ENCODE data around the gene TOM1L1. TPM values are rescaled to one million over a fixed set of nuclear protein-coding genes. Genes with fewer than 3 reads are reported as not detected.
A peak's percentile ranks its signal among the peaks of the same experiment; 100 is the strongest.

Gene TOM1L1
- total RNA-seq, 1 experiment from 2014 or later: 25.9 TPM

DNA sequence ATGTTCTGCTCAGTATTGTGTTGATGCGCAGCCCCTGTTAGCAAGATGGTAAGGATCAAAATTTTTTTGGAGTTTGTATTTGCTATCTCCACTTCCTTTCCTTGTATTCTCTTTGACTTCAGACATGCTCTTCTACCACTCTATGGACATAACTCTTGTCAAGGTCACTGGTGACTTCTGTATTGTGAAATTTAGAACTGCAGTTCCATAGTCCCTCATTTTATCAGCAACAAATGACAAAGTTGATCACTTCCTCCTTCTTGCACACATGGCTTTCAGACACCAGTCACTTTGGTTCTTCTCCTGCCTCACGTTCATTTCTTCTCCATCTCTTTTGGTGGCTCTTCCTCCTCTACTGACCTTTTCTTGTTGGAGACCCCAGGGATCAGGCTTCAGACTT, 46.7 kb downstream of the TOM1L1 start:
- no peak for DNase-seq (ENCODE audit: low spot score)

DNA sequence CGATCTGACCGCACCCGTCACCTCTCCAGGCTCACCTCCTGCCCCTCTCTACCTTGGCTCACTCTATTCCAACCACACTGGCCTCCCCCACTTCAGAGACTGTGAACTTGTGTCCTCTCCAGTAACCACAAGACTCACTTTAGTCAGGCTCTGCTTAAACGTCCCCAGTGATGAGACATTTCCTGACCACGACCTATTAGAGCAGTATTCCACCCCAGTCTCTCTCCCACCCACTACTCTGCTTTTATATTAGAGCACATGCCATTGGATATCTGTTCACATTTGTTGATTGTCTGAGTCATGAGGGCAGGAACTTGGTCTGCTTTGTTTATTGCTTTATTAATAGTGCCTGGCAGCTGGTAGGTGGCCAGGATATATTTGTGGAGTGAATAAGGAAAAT, 47.7 kb downstream of the TOM1L1 start:
- DNase-seq (ENCODE audit: low spot score): no peak

DNA sequence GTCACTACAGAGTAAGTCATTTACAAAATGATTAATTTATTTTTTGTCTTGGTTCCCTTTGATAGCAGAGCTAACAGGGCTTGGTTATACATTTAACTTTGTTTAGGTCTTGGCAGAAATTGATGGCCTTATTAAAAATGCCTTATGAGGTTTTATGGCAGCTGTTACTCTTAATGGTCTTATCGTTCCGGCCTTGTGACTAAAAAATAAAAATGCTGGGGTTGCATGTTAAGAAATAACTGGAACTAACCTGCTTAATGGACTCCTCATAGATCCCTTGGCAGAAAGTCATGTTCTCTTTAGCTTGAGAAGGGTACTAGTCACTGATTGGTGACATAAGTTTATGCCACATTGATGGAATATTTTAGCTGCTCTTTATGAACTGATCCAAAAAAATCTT, 49.5 kb downstream of the TOM1L1 start:
- DNase-seq (ENCODE audit: low spot score): no peak

DNA sequence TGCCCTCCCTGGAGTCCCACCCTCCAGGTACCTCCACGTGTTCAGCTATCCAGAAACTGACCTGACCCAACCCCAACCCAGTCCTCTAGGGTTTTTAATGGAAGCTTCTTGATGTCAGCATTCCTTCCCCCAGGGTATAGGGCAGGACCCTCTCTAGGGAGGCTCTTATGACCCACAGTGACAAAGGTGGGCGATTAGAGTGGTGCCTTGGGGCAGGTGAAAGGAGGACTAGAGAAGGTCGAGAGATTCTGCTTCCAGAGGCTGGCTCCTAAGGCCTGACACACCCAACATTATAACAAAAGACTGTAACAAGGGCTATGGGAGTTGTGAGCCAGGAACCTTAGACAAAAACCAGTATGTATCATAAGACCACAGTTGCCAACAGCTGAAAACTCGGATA, 50.6 kb downstream of the TOM1L1 start:
- no peak for DNase-seq (ENCODE audit: low spot score)

DNA sequence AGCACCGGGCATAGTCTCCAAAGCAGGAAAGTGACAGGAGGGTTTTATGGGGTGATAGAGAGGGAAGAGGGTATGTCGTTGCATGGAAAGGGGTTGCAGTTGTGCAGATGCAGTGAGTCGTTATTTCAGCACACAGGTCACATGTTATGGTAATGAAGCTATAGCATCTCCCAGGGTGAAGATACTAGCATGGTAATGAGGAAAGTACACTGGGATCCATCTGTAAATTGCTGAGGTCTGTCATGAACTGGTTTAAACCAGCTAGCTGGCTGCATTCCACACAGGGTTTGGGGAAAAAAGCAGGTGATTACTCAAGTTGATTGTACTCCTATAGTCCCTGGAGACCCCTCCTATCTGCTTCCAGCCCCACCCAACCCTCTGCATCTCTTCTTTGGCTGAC, 56.1 kb downstream of the TOM1L1 start:
- DNase-seq (ENCODE audit: low spot score): no peak

DNA sequence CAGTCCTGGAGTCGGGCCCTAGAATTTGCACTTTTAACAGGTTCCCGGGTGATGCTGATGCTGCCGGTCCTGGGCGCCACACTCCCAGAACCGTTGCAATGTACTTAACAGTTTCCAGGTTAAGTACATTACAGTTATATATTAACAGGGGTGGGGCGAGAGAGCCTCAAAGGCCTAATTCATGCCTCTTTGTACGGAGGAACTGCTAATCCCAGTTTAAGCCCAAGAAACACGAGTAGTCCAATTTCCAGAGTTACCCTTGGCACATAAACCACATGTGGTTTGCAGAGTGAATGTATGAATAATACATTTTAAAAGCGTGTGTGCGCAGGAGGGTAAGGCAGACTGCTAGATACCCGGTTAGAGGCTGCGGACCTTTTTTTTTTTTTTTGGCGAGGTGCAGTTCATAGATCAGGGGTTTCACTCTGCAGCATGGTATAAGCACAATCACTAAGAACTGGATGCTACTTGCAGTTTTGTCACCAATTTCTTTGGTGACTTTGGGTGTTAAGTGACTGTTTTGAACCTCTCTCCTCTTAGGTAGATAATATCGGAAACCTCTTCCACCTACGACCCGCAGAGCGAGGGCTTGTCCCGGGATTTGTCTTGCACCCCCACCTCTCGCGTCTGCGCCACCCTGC, 67.1 kb downstream of the TOM1L1 start:
- DNase-seq (ENCODE audit: low spot score): peak; percentile 79

DNA sequence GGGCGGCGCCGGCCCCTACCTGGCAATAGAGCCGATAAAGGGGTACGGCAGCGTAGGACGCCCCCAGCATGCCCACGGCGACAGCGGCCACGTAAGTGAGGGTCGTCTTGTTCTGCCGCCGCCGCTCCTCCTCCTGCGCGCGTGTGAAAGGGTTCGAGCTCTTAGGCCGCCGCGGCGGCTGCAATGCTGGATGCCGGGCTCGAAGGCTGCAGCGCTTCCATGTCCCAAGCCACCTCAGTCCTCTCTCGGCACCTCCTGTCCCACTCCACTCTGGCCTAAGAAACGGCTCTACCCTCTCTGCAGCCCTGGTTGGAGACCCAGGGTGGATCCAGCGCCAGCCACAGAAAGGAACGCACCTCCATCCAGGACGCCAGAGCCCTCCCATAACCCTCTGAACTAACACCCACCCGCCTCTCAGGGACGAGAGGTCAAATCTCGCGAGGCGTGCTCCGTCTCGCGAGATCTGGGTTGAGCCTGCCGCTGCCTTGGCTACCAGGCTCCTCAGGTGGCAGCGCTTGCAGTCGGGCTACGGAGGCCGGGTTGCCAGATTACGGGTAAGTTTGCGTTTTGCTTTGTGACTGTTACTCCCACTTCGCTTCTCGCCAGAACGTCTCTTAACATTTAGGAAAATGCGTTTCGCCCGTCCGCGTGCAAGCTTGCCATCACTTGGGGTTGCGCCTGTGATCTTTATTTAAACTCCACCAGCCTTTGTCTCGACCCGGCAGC, 67.8 kb downstream of the TOM1L1 start, which contains the start of the genes COX11 and STXBP4:
COX11 (minus strand) TSS at position 393 of the 726 bp plus-strand sequence; CDS start at position 385, 8 bp downstream.
STXBP4 (plus strand) TSS at position 504 of the 726 bp plus-strand sequence. CDS start 17,455 bp downstream, outside the sequence.
- peak; percentile 99 for DNase-seq (ENCODE audit: low spot score)

DNA sequence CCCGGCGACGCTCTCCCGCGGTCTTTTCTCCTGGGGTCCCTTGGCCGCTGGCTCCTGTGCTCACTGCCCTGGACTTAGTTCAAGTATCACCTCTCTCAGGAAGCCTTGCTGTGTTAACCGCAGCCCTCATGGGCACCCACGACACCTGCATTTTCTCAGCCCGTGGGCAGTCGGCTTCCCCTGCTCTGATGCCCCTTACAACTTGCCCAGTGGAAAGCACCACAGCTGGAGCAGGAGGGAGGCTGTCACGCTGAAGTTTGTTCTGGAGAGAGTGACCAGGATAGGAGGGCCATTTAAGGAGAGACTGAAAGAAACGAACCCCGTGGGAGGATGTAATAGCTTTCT, 68.3 kb downstream of the TOM1L1 start:
- DNase-seq (ENCODE audit: low spot score): no peak

DNA sequence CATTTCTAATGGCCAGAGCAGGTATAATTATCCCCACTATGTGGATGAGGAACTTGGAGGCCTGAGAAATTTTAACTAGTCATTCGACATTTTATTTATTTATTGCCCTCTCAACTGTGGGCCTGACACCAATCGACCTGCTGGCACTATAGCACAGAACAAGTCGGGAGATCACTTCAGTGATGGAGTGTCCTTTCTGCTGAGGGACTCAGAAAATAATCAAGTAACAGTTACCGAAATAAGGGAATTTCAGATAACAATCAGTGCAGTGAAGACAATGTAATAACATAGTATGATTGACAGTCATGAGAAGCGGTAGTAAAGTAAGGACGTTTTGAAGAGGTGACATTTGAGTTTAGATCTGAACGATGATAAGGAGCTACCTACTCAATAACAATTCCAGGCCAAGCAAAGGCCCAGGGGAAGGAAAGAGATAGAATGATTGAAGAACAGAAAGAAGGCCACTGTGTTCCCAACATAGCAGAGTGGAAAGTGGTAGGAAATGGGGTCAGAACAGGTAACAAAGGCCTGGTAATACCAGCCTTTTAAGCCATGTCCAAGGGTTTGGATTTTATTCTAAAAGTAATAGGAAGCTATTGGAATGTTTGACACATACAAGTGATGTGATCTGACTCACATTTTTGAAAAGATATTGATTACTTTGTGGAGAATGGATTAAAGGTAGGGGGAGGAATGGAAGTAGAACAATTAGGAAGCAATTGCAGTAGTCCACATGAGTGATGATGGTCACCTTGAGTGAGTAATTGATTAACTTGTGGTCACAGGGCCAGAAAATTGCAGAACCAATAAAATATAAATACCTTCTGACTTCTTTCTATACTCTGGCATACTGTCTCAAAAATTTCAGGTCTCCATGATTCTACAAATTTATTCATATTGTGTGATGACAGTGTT, 69.3 kb downstream of the TOM1L1 start:
- DNase-seq (ENCODE audit: low spot score): peak; percentile 5

DNA sequence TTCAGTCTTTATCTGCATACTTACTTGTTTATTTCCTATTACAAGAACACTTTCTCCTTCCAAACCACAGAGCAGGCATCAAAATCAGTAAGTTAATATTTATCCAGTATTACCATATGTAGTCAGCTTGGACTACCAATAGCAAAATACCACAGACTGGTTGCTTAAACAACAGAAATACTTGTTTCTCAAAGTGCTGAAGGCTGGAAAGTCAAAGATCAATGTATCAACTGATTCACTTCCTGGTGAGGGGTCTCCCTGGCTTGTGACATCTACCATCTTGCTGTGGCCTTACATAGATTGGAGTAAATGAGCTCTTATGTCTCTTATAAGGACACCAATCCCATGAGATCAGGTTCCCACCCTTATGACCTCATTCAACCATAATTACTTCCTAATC, 70.5 kb downstream of the TOM1L1 start:
- no peak for DNase-seq (ENCODE audit: low spot score)

DNA sequence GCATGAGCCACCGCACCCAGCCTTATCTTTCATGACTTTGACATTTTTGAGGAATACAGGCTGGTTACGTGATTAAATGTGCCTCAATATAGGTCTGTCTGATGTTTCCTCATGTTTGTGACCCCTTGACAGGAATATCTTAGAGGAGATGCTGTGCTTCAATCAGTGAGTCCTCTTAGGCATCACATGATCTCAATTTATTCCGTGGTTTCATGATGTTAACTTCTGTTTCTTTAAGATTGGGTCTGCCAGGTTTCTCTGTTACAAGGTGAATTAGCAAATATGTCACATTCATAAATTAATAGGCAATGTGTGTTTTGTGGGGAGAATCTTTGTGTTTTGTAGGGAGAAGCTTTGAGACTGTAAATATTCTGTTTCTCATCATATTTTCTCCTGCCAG, 71.2 kb downstream of the TOM1L1 start:
- DNase-seq (ENCODE audit: low spot score): no peak

DNA sequence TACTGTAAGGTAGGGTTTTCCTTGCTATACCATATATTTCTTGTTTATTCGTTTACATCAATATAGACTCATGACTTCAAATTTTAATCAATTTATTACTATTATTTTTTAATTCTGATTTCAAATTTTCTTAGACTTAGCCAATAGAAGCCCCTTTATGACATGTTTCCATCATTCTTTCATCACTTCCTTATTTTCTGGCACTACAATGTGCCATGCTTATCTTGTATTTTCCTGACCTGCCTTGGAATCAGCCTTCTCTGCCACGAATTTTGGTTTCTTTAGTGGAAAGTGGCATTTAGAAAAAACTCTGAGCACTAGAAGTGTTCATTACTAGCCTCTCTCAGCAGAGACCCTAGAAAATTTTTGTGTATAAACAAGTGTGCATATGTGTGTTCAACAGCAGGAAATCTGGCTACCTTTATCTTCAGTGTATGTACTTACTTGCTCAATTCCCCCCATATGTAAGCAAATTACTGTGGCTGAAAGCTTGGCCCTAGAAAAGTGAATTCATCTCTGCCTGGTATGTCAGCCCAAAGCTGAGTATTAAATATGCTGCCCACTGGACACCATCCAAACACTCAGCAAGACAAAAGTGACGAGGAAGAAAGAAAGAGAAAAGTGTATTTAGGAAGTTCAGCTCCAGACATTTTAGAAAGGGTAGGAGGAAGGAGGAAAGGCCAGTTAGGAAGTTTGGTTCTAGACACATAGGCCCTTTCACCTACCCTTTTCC, 71.9 kb downstream of the TOM1L1 start:
- DNase-seq (ENCODE audit: low spot score): no peak

DNA sequence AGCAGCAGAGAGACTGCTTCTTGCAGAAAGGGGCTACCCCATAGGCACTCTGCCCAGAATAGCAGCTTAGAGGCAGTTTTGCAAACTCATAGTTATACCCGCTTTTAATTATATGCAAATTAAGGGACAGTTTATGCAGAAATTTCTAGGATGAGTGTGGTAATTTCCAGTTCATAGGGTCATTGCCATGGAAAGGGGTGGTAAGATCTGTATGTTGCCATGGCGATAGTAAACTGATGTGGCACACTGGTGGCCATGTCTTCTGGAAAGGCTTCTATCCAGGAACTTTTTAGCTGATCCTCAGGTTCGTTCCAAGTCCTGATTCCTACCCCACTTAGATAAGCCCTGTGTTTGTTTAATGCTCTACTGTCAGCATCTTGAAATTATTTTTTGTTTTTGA, 74.1 kb downstream of the TOM1L1 start:
- DNase-seq (ENCODE audit: low spot score): no peak

DNA sequence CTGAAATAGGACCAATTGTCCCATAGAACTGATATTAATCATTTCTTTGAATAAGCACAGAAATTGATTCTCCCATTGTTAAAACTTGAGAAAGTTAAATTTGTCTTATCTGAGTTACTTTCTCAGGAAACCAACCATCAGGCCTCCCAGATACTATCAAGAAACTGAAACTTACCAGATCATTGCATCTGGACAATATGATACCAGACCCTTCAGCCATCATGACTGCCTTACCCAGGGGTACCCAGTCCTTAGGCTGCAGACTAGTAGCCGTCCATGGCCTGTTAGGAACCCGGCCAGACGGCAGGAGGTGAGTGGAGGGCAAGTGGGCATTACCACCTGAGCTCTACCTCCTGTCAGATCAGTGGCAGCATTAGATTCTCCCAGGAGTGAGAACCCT, 75.7 kb downstream of the TOM1L1 start:
- no peak for DNase-seq (ENCODE audit: low spot score)

DNA sequence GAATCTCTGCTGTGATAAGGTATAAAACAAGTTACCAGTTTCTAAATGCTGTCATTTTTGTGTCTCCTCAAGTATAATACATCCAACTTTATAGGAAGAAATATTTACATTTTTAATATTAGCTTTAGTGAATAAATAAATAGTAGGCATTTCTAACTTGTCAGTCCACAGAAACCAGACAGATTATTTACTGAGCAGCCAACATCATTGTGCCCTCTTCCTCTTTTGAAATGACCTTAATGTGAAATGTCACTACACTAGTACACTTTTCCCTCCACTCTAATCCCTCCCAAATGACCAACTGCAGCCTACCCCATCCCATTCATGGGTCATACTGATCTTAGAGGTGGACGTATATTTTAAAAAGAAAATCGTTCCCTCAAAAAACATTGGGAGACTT, 77.1 kb downstream of the TOM1L1 start:
- DNase-seq (ENCODE audit: low spot score): no peak

DNA sequence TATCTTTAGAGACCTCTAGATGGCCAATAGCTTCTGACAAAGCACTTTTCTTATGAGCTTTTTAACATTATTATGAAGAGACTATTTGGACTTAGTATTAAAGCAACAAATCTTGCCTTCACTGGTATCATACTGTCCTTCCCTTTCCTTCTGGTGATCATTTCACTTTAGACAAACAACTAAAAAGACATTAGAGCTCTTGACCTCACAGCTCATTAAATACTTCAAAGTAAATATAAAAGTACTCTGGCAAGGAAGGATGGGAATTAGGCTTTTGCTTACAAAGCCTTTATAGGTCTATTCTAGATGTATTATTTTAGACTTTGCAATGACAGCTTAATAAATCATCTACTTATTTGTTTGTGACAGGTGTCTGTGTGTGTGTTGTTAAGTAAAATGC, 79.0 kb downstream of the TOM1L1 start:
- DNase-seq (ENCODE audit: low spot score): no peak

DNA sequence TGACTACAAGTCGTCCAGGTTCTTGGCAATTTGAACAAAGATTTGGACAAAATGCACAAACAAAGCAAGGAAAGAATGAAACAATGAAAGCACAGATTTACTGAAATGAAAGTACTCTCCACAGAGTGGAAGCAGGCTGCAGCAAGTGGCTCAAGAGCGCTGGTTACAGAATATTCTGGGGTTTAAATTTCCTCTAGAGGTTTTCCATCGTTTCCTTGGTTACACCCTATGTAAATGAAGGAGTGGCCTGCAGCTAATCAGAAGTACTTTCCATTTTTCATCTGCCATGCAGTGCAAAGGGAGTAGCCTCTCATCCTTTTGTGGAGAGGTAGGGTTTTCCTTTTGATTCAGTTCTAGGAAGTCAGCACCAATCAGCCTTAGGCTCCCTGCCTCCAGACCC, 79.7 kb downstream of the TOM1L1 start:
- DNase-seq (ENCODE audit: low spot score): no peak

DNA sequence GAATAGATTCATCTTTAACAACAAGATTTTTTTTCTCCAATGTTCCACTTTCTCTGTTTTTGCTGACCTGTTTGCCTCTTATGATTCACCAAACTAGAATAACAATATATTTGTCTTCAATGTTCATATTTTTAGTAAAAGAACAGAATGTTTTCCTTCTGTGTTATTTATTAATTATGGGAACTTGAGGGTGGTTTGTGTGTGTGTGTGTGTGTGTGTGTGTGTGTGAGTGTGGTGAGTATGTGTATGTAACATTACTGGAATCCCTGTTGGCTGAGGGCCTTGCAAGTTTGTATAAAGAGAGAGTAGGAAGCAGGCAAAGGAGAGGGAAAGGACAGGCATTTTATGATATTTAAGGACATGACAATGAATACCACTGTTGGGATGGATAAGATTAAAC, 81.7 kb downstream of the TOM1L1 start:
- no peak for DNase-seq (ENCODE audit: low spot score)

DNA sequence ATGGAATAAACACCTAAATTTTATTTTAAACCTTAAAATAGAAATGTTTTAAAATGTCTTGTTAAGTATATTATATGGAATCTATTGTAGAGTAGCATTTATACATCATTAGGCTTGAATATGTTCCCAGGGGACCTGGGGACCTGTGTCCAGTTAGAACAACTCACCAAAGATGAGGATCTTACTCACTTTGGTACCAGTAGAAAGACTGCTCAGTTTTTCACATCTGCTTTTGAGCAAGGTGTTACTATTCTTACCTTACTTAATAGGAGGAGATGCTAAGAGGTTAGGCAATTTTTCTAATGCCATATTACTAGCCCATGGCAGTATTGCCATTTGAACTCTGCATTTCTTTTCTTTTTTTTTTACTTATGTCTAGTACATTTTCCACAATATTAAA, 82.6 kb downstream of the TOM1L1 start:
- no peak for DNase-seq (ENCODE audit: low spot score)

DNA sequence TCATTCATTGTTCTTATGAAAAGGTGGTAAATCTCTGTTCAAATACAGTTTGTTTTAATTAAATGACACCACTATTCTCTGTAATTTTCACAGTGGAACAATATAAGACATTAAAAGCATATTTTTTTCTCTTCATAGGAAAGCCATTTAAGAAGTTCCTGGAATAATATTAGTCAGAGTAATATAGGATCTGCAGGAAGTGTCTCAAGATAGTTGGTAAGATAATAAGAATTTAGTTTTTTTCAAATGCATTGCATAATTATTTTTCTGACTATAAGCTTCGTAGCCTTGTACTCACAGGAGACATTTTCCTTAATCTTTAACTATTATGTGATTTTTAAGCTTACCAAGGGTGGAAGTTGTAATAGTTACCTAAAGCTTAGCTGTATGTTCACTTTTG, 84.8 kb downstream of the TOM1L1 start:
- DNase-seq (ENCODE audit: low spot score): no peak

DNA sequence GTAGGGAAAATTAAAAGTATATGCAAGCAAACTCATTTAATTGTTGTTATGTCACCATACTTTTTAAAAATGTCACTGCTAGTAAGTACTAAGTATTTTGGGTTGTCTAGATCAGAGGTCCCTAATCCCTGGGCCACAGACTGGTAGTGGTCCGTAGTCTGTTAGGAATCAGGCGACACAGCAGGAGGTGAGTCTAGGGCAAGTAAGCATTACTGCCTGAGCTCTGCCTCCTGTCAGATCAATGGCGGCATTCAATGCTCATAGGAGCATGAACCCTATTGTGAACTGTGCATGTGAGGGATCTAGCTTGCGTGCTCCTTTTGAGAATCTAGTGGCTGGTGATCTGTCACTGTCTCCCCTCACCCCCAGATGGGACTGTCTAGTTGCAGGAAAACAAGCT, 89.5 kb downstream of the TOM1L1 start:
- no peak for DNase-seq (ENCODE audit: low spot score)

DNA sequence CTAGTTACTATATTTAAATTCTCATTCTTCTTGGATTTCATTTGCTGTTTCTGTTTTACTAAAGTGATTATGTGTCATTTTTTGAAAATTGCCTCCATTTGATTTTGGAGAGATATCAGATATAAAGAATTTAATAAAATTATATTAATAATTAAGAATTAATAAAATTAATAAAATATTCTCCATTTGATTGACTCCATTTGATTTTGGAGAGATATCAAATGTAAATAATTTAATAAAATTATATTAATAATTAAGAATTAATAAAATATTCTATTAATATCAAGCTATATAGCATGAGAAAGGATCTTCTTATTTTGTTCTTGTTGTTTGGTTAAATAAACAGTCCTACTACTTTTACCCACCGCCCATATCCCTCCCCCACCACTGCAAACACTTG, 90.9 kb downstream of the TOM1L1 start:
- no peak for DNase-seq (ENCODE audit: low spot score)

Measured in HT-29 (cell line).